ENCODE measurements around the gene PPP1R1A.

Gene PPP1R1A

DNA sequence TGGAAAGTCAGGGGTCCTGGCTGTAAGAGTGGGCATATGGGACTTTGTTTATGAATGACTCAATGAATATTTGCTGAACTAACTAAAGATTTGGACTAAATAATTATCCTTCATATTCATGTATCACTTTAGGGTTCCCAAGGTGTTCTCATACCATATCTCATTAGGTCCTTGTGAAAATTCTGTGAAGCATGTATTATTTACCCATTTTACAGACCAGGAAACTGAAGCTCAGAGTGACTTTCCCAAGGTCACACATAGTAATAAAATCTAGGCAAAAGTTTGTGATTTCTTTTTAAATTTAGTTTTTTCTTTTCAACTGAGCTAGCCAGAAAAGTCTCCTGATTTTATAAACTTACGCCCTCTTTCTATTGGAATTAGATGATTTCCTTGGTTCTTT lies 29.7 kb downstream of the PPP1R1A start:
- H2AFZ ChIP-seq (ENCODE audit: low read depth, low read length, severe bottlenecking): no peak overlapping the region
- H3K9me3 ChIP-seq (ENCODE audit: insufficient read depth, low read length): no peaks in the 10 kb centered on the region
- H3K9me2 ChIP-seq (replicated peaks; ENCODE audit: insufficient read depth, low read length): no peaks in the 10 kb centered on the region
- H4K20me1 ChIP-seq (ENCODE audit: low read depth, low read length): no peaks in the 10 kb centered on the region
- no peak overlapping the region for H3K9ac ChIP-seq (ENCODE audit: low read length)
- no peak for TF ChIP-seq EZH2phosphoT487 (conservative IDR thresholded peaks at IDR 0.05; ENCODE audit: low read length)
- no peak for TF ChIP-seq CTCF (IDR thresholded peaks at IDR 0.05; ENCODE audit: insufficient read depth, low read length, poor library complexity, severe bottlenecking)
- H3K27me3 ChIP-seq (ENCODE audit: low read length): no peaks in the 10 kb centered on the region
- no peaks in the 10 kb centered on the region for H3K36me3 ChIP-seq (ENCODE audit: low read length)
- H3K27ac ChIP-seq (ENCODE audit: low read depth, low read length): no peak overlapping the region
- H3F3A ChIP-seq (ENCODE audit: insufficient read depth): no peaks in the 10 kb centered on the region
- no peak overlapping the region for H3K4me3 ChIP-seq (ENCODE audit: insufficient read depth, low read length, poor library complexity, severe bottlenecking)
- no peak overlapping the region for H3K4me2 ChIP-seq (ENCODE audit: low read depth, low read length, poor library complexity, severe bottlenecking)
- no peaks in the 10 kb centered on the region for H3K79me2 ChIP-seq (ENCODE audit: insufficient read depth, low read length)

DNA sequence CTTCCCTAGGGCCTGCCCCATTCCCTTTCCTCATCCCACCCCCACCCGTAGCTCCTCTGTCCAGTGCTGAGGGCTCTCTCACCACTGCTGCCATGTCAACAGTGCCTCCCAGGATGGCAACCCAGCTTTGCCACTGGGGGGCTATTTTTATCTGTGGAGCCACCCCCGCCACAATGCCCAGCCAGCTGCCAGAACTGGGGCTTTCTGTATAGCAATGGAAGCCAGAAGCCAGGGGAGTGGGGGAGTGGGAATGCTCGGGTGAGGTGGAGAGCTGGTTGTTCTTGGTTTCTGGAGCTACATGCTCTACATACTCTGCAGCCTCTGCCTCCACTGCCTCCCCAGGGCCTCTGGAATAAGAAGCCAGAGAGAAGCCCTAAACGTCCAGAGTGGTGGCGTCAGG lies 30.1 kb downstream of the PPP1R1A start:
- Histone ChIP-seq H3K27ac (ENCODE audit: low read depth, low read length) (no peak overlapping the region), H3K9me3 (ENCODE audit: insufficient read depth, low read length) (no peaks in the 10 kb centered on the region), H2AFZ (ENCODE audit: low read depth, low read length, severe bottlenecking) (no peak overlapping the region), H3K27me3 (ENCODE audit: low read length) (no peaks in the 10 kb centered on the region), H3K9ac (ENCODE audit: low read length) (no peak overlapping the region), H3K4me3 (ENCODE audit: insufficient read depth, low read length, poor library complexity, severe bottlenecking) (no peak overlapping the region), H3K4me2 (ENCODE audit: low read depth, low read length, poor library complexity, severe bottlenecking) (no peak overlapping the region), H3F3A (ENCODE audit: insufficient read depth) (no peaks in the 10 kb centered on the region), H3K9me2 (replicated peaks; ENCODE audit: insufficient read depth, low read length) (no peaks in the 10 kb centered on the region), H3K79me2 (ENCODE audit: insufficient read depth, low read length) (no peaks in the 10 kb centered on the region), H4K20me1 (ENCODE audit: low read depth, low read length) (no peaks in the 10 kb centered on the region), H3K36me3 (ENCODE audit: low read length) (no peaks in the 10 kb centered on the region)
- TF ChIP-seq EZH2phosphoT487 (conservative IDR thresholded peaks at IDR 0.05; ENCODE audit: low read length) (no peak), CTCF (IDR thresholded peaks at IDR 0.05; ENCODE audit: insufficient read depth, low read length, poor library complexity, severe bottlenecking) (no peak)

DNA sequence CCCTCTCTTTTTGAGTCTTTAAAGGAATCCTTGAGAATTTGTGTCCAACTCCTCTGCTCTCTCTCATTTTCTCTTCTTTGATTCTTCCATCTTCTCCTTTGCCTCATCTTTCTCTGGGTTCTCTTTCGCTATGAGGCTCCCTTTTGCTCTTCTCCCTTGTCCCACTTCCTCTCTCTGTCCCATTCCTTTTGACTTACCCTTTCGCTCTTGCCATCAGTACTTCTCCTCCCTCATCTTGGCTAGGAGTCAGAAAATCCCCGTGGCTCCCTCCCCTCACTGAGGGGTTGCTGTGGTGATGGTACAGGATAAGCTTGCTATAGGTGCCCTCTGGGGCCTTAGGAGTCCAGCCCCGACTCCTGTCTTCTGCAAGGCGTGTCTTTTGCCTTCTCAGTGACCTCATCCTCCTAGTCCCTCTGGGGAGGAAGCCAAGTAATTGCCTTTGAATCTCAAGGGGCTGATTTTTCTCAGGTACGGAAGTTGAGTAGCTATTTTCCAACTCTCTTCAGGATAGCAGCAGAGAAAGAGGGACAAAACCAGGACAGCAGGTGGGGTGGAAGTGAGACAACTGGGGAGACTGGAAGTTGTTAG lies 32.7 kb downstream of the PPP1R1A start:
- no peak overlapping the region for H2AFZ ChIP-seq (ENCODE audit: low read depth, low read length, severe bottlenecking)
- no peaks in the 10 kb centered on the region for H3K36me3 ChIP-seq (ENCODE audit: low read length)
- H3K4me3 ChIP-seq (ENCODE audit: insufficient read depth, low read length, poor library complexity, severe bottlenecking): no peak overlapping the region
- no peak overlapping the region for H3K27ac ChIP-seq (ENCODE audit: low read depth, low read length)
- no peak overlapping the region for H3K4me2 ChIP-seq (ENCODE audit: low read depth, low read length, poor library complexity, severe bottlenecking)
- no peaks in the 10 kb centered on the region for H3F3A ChIP-seq (ENCODE audit: insufficient read depth)
- H3K9me3 ChIP-seq (ENCODE audit: insufficient read depth, low read length): no peaks in the 10 kb centered on the region
- no peaks in the 10 kb centered on the region for H3K79me2 ChIP-seq (ENCODE audit: insufficient read depth, low read length)
- H3K9me2 ChIP-seq (replicated peaks; ENCODE audit: insufficient read depth, low read length): no peaks in the 10 kb centered on the region
- no peak overlapping the region for H3K9ac ChIP-seq (ENCODE audit: low read length)
- no peaks in the 10 kb centered on the region for H4K20me1 ChIP-seq (ENCODE audit: low read depth, low read length)
- TF ChIP-seq EZH2phosphoT487 (conservative IDR thresholded peaks at IDR 0.05; ENCODE audit: low read length): no peak
- TF ChIP-seq CTCF (IDR thresholded peaks at IDR 0.05; ENCODE audit: insufficient read depth, low read length, poor library complexity, severe bottlenecking): no peak
- no peaks in the 10 kb centered on the region for H3K27me3 ChIP-seq (ENCODE audit: low read length)
